GM12878 (cell line): ENCODE results near the gene PDZRN4. TPM values are rescaled to one million over a fixed set of nuclear protein-coding genes. Genes with fewer than 3 reads are reported as not detected.

Experiments used
- ATAC-seq: fragments of 200-7000 bp; cut with Tn5 transposase; 3 replicates; pipeline ENCODE4 v1.9.1; 2020; ENCODE audit warnings: mild to moderate bottlenecking, moderate library complexity
- BruUV-seq: library from RNA; stranded (reverse); fragments of 400-500 nt; replicated peaks from 2 replicates; lab custom pipeline; 2021; lab: Mats Ljungman, UMichigan
- CTCF ChIA-PET: fragments of 300-600 bp; sonication (Branson Sonifier 250); formaldehyde crosslinking; extraction: SDS; loops from one replicate; lab custom pipeline; 2021; ENCODE audit warnings: inconsistent platforms; lab: Yijun Ruan, JAX
- POLR2A ChIA-PET: fragments of 350-600 bp; formaldehyde crosslinking; extraction: SDS; loops from one replicate; lab custom pipeline; 2021; ENCODE audit warnings: inconsistent platforms; lab: Charles Lee
- RAD21 ChIA-PET: fragments of 300-600 bp; sonication (Branson Sonifier 250); formaldehyde crosslinking; loops from one replicate; lab custom pipeline; 2023; ENCODE audit warnings: antibody characterized with exemption; ENCODE audit not compliant: unreplicated experiment; lab: Charles Lee
- SMC1A ChIA-PET: fragments of 300-600 bp; sonication (Branson Sonifier 250); formaldehyde crosslinking; loops from one replicate; lab custom pipeline; 2023; ENCODE audit not compliant: unreplicated experiment, uncharacterized antibody; lab: Charles Lee
- DNase-seq: peaks from one replicate; pipeline ENCODE4 v3.0.0-alpha.2; 2011; ENCODE audit warnings: low read depth, low spot score
- FAIRE-seq: peaks from 3 replicates; lab custom pipeline; 2011; peaks lifted over from hg19 to GRCh38; lab: Jason Lieb, UNC
- H2AFZ ChIP-seq: 2 replicates; pipeline ENCODE4 v1.6.0; 2011; ENCODE audit warnings: low read depth, low read length, control low read depth; ENCODE audit not compliant: control insufficient read depth
- H3K27ac ChIP-seq: 2 replicates; pipeline ENCODE4 v1.5.1; 2011; ENCODE audit warnings: control low read depth; ENCODE audit not compliant: control insufficient read depth, insufficient read depth
- H3K27me3 ChIP-seq, 2 experiments: replicated peaks in 1 of 2; 2 replicates each; pipeline versions ENCODE4 v1.6.0 to v1.6.1; 2011; ENCODE audit warnings: low read length in 1 of 2; ENCODE audit not compliant: control insufficient read depth in 2 of 2, insufficient read depth in 2 of 2
- H3K36me3 ChIP-seq, 2 experiments: 2 replicates each; pipeline ENCODE4 v1.5.1; 2011; ENCODE audit warnings: low read length in 1 of 2; ENCODE audit not compliant: control insufficient read depth in 2 of 2, insufficient read depth in 2 of 2
- H3K4me1 ChIP-seq: 2 replicates; pipeline ENCODE4 v1.6.1; 2011; ENCODE audit warnings: mild to moderate bottlenecking, low read length, moderate library complexity, mixed read lengths; ENCODE audit not compliant: control insufficient read depth, insufficient read depth
- H3K4me2 ChIP-seq: 2 replicates; pipeline ENCODE4 v1.6.0; 2011; ENCODE audit warnings: control low read depth; ENCODE audit not compliant: control insufficient read depth, insufficient read depth
- H3K4me3 ChIP-seq: fragments of 200-600 bp; sonication (generic); 2 replicates; pipeline ENCODE4 v1.5.1; 2016
- H3K79me2 ChIP-seq: 2 replicates; pipeline ENCODE4 v1.6.0; 2011; ENCODE audit warnings: low read length; ENCODE audit not compliant: control insufficient read depth, insufficient read depth
- H3K9ac ChIP-seq: 2 replicates; pipeline ENCODE4 v1.8.0; 2011; ENCODE audit warnings: low read length, control low read depth, mixed read lengths; ENCODE audit not compliant: control insufficient read depth, insufficient read depth
- H3K9me3 ChIP-seq: replicated peaks from 3 replicates; pipeline ENCODE4 v1.5.1; 2011; ENCODE audit warnings: mild to moderate bottlenecking, low read length; ENCODE audit not compliant: control insufficient read depth, insufficient read depth
- H4K20me1 ChIP-seq: 2 replicates; pipeline ENCODE4 v1.6.0; 2011; ENCODE audit not compliant: control insufficient read depth, insufficient read depth
- BCL3 ChIP-seq: IDR thresholded peaks from 2 replicates; pipeline ENCODE4 v1.6.1; 2011; ENCODE audit warnings: borderline replicate concordance, low read depth, mild to moderate bottlenecking, moderate library complexity, low read length; ENCODE audit not compliant: insufficient read depth, poor library complexity, severe bottlenecking
- BMI1 ChIP-seq: fragments of 450-650 bp; IDR thresholded peaks from 2 replicates; pipeline ENCODE4 v1.6.1; 2016; ENCODE audit warnings: mild to moderate bottlenecking, moderate library complexity, borderline replicate concordance
- CBX5 ChIP-seq: sonication (generic); IDR thresholded peaks from 2 replicates; pipeline ENCODE4 v1.6.1; 2016; ENCODE audit warnings: low read depth, moderate library complexity, mild to moderate bottlenecking, inconsistent platforms
- CHD1 ChIP-seq: IDR thresholded peaks from 2 replicates; pipeline ENCODE4 v1.6.1; 2012; ENCODE audit warnings: low read depth, low read length, improper control_type of control experiment
- EED ChIP-seq: sonication (generic); IDR thresholded peaks from 2 replicates; pipeline ENCODE4 v1.6.1; 2016; ENCODE audit warnings: antibody characterized with exemption, low read depth
- FOS ChIP-seq: IDR thresholded peaks from 3 replicates; pipeline ENCODE4 v1.6.1; 2011; ENCODE audit warnings: borderline replicate concordance; ENCODE audit not compliant: insufficient read length; ENCODE audit errors: extremely low read depth
- GATAD2B ChIP-seq: fragments of 450-650 bp; conservative IDR thresholded peaks from 2 replicates; pipeline ENCODE4 v1.6.1; 2017; ENCODE audit warnings: low read depth, mild to moderate bottlenecking, moderate library complexity
- HCFC1 ChIP-seq: fragments of 150-350 bp; IDR thresholded peaks from 2 replicates; pipeline ENCODE4 v1.6.1; 2014; ENCODE audit warnings: low read length
- IKZF1 ChIP-seq: fragments of 450-650 bp; conservative IDR thresholded peaks from 2 replicates; pipeline ENCODE4 v1.6.1; 2017; ENCODE audit warnings: antibody characterized with exemption, mild to moderate bottlenecking
- JUNB ChIP-seq: IDR thresholded peaks from 2 replicates; pipeline ENCODE4 v1.6.1; 2016; ENCODE audit warnings: antibody characterized with exemption, mild to moderate bottlenecking
- POLR2AphosphoS2 ChIP-seq: IDR thresholded peaks from 2 replicates; pipeline ENCODE4 v1.6.1; 2011; ENCODE audit warnings: low read depth, mild to moderate bottlenecking, low read length, improper control_type of control experiment, moderate library complexity
- POU2F2 ChIP-seq: IDR thresholded peaks from 3 replicates; pipeline ENCODE4 v1.6.1; 2011; ENCODE audit warnings: low read depth, mild to moderate bottlenecking, low read length, borderline replicate concordance
- RBBP5 ChIP-seq: fragments of 200-600 bp; sonication (generic); conservative IDR thresholded peaks from 2 replicates; pipeline ENCODE4 v1.6.1; 2016
- RELA ChIP-seq: fragments of 450-650 bp; IDR thresholded peaks from 2 replicates; pipeline ENCODE4 v1.8.0; 2014; ENCODE audit warnings: borderline replicate concordance; ENCODE audit not compliant: partially characterized antibody
- SMAD5 ChIP-seq: IDR thresholded peaks from 2 replicates; pipeline ENCODE4 v1.6.1; 2016; ENCODE audit warnings: antibody characterized with exemption, low read depth
- STAT1 ChIP-seq: fragments of 450-650 bp; conservative IDR thresholded peaks from 2 replicates; pipeline ENCODE4 v1.6.1; 2014; ENCODE audit warnings: antibody characterized with exemption, mild to moderate bottlenecking
- YY1 ChIP-seq: IDR thresholded peaks from 2 replicates; pipeline ENCODE4 v1.6.1; 2011; ENCODE audit warnings: low read depth, mild to moderate bottlenecking, low read length
- WGBS: methylation state at CpG from one replicate; pipeline ENCODE4 v1.1.6; 2016; ENCODE audit warnings: low lambda C conversion rate; ENCODE audit not compliant: insufficient replicate concordance, insufficient coverage; ENCODE audit errors: missing lambda C conversion rate; 5-methylcytosine and 5-hydroxymethylcytosine counted together
- in situ Hi-C: fragments of 300-500 bp; cut with MboI; formaldehyde crosslinking; loops from 9 replicates; pipeline ENCODE4 v1.14.3; 2018; ENCODE audit warnings: mixed read lengths
- intact Hi-C: fragments of 100-400 bp; cut with micrococcal nuclease; formaldehyde crosslinking; loops from one replicate; pipeline ENCODE4 v1.14.2; 2022; ENCODE audit not compliant: unreplicated experiment
- polyA plus RNA-seq, 11 experiments: library from polyadenylated mRNA; depleted of rRNA in 4 of 11; unstranded in 6 of 11; stranded (reverse) in 5 of 11; fragments of >200 nt; fragmentation: Nextera tagmentation in 4 of 11; fragmentation: Illumina TruSeq in 1 of 11; extraction: Ambion mirVana in 4 of 11; extraction: Trizol in 1 of 11; gene quantifications; 1 replicate in 1 of 11; 2 replicates in 10 of 11; pipeline versions ENCODE4 v1.2.1 to v1.2.3, GENCODE V29; 2011 to 2016; ENCODE audit warnings: inconsistent platforms in 2 of 11, missing spikeins in 2 of 11, low read depth in 1 of 11
- total RNA-seq, 4 experiments: library from RNA; depleted of rRNA in 3 of 4; stranded (reverse); fragments of >200 nt in 3 of 4; fragmentation: Illumina TruSeq in 1 of 4; extraction: Trizol in 1 of 4; gene quantifications; 2 replicates each; pipeline versions ENCODE4 v1.2.1 to v1.2.3, GENCODE V29; 2013 to 2021
- TF ChIP-seq, protein P1 (sequence below): fragments of 450-650 bp; IDR thresholded peaks from 2 replicates; pipeline ENCODE4 v1.6.1; 2017; ENCODE audit warnings: low read depth, mild to moderate bottlenecking, moderate library complexity
- TF ChIP-seq, protein P2 (sequence below): IDR thresholded peaks from 2 replicates; pipeline ENCODE4 v1.6.1; 2011; ENCODE audit warnings: low read depth, mild to moderate bottlenecking, low read length, moderate library complexity, borderline replicate concordance; ENCODE audit errors: extremely low read depth

PDZRN4 gene
- total and polyA plus RNA-seq, 10 of the 15 experiments (the other 5 are each of a cell fraction or from before 2014, with no cell fraction given), result 0.03 TPM; not detected in 9

DNA sequence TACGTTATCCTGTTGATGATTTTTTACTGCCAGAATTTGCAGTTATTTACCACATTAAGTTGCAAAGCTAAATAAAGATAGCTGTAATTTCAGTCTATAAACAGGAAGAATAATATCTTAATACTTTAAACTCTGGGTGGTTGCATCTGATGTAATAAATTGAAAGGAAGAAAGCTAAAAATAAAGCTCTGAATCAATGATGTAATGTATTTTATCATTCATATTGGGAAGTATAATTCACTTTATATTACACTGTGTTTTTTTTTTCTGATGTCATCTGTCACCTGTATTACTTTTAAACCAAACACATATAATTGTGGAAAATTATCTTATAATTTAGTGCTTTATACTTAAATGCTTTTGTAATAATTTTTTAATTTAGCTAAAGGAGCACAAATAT lies 37.1 kb downstream of the PDZRN4 start:
- no peak overlapping the region for H3K4me3 ChIP-seq
- ATAC-seq (no peak), FAIRE-seq (no peak), DNase-seq (no peak)
- H3K36me3 ChIP-seq, result no peaks in the 10 kb centered on the region
- no peaks in the 10 kb centered on the region for H3K27me3 ChIP-seq
- POLR2A ChIA-PET, result no interaction called here
- WGBS, result 48% methylated on average over 1 of the region's 1 CpG
- H3K9me3 ChIP-seq, result no peaks in the 10 kb centered on the region
- CTCF ChIA-PET, result interaction anchor here (1.2 to 2.1 kb wide), 2 partner anchors 12 to 799 kb away, joined by 5 to 6 read pairs; no protein-coding TSS in a partner anchor
- H3K9ac ChIP-seq, result no peak overlapping the region
- H4K20me1 ChIP-seq, result no peaks in the 10 kb centered on the region
- TF ChIP-seq RBBP5 (no peak), YY1 (no peak), GATAD2B (no peak), FOS (no peak), HCFC1 (no peak), POLR2AphosphoS2 (no peak), POU2F2 (no peak), SMAD5 (no peak), IKZF1 (no peak), EED (no peak), BMI1 (no peak), CHD1 (no peak), JUNB (no peak), CBX5 (no peak), BCL3 (no peak), RELA (no peak), STAT1 (no peak)
- TF ChIP-seq, protein P1, sequence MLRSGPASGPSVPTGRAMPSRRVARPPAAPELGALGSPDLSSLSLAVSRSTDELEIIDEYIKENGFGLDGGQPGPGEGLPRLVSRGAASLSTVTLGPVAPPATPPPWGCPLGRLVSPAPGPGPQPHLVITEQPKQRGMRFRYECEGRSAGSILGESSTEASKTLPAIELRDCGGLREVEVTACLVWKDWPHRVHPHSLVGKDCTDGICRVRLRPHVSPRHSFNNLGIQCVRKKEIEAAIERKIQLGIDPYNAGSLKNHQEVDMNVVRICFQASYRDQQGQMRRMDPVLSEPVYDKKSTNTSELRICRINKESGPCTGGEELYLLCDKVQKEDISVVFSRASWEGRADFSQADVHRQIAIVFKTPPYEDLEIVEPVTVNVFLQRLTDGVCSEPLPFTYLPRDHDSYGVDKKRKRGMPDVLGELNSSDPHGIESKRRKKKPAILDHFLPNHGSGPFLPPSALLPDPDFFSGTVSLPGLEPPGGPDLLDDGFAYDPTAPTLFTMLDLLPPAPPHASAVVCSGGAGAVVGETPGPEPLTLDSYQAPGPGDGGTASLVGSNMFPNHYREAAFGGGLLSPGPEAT, result no peak
- TF ChIP-seq, protein P2, sequence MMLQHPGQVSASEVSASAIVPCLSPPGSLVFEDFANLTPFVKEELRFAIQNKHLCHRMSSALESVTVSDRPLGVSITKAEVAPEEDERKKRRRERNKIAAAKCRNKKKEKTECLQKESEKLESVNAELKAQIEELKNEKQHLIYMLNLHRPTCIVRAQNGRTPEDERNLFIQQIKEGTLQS, result no peak
- RAD21 ChIA-PET, result no interaction called here
- no peaks in the 10 kb centered on the region for H3K4me1 ChIP-seq
- H3K4me2 ChIP-seq, result no peak overlapping the region
- SMC1A ChIA-PET, result no interaction called here
- intact Hi-C loops (no loop called here), in situ Hi-C loops (no loop called here)
- no peak overlapping the region for H3K27ac ChIP-seq
- H2AFZ ChIP-seq, result no peak overlapping the region
- H3K79me2 ChIP-seq, result no peaks in the 10 kb centered on the region
- no TSS peak for BruUV-seq
